Myocyte (in vitro differentiated cells): Measurements from ENCODE around the gene FMNL2. TPM values are rescaled to one million over a fixed set of nuclear protein-coding genes. Genes with fewer than 3 reads are reported as not detected.

ENCODE experiments used
- DNase-seq: peaks from one replicate; pipeline ENCODE4 v3.0.0-alpha.2; 2012; ENCODE audit warnings: low read depth
- total RNA-seq: library from RNA; depleted of rRNA; stranded (reverse); fragments of >200 nt; gene quantifications from 2 replicates; pipeline ENCODE4 v1.2.3, GENCODE V29; 2014

FMNL2 gene
- total RNA-seq, 1 donor from 2014 or later, result 7.0 TPM

GRCh38 chr2:152686321-152686720, 351.3 kb downstream of the FMNL2 start:
- no peak for DNase-seq

- DNase-seq, result no peak
Observed at GRCh38 chr2:152693033-152693432, 358.1 kb downstream of the FMNL2 start.

GRCh38 chr2:152694161-152694661, 359.2 kb downstream of the FMNL2 start:
- DNase-seq, result peak; percentile 84

GRCh38 chr2:152695763-152696162, 360.8 kb downstream of the FMNL2 start:
- DNase-seq, result no peak

GRCh38 chr2:152696476-152696875, 361.5 kb downstream of the FMNL2 start:
- no peak for DNase-seq

Other genes with a start within 250 kb of the FMNL2 start
- gene CACNB4, start 236.1 kb upstream of the FMNL2 start, total RNA-seq, result 0.31 and 0.91 TPM in 2 replicates
- gene STAM2, start 159.4 kb upstream of the FMNL2 start, total RNA-seq, result 40.0 and 44.2 TPM in 2 replicates